Measurements from ENCODE around the gene MEGF6.

MEGF6 gene

GRCh38 chr1:3551290-3551678, 60.0 kb downstream of the MEGF6 start (continued):
- no peak for TF ChIP-seq PATZ1 (CRISPR knock-in tag; IDR thresholded peaks at IDR 0.05; ENCODE audit: borderline replicate concordance)
- TF ChIP-seq GLIS3 (CRISPR knock-in tag; IDR thresholded peaks at IDR 0.05), result no peak
- no peak for TF ChIP-seq OSR1 (CRISPR knock-in tag; IDR thresholded peaks at IDR 0.05)

GRCh38 chr1:3550511-3551289, 60.6 kb downstream of the MEGF6 start:
- no peak for TF ChIP-seq GLIS3 (CRISPR knock-in tag; IDR thresholded peaks at IDR 0.05)
- no peak for ATAC-seq

DNA sequence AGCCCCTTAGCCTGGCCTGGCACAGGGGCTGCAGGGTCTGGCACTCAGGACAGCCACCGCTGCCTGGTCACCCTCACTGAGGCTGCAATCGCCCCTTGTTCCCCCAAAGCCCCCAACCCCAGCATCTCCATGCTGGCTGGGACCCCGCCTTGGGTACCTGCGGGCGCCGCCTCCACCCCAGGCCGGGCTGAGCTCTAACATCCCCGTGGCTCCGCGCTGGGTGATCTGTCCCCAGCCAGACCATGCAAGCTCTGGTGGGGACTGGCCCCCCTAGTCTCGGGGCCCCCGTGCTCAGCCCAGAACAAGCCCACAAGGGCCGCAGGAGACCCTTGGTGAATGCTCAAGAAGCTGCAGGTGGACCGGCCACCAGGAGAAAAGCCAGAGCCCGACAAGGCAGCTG, 62.4 kb downstream of the MEGF6 start:
- ATAC-seq, result no peak
- TF ChIP-seq ARNTL (CRISPR knock-in tag; IDR thresholded peaks at IDR 0.05; ENCODE audit: borderline replicate concordance, low read depth) (no peak), SNAI2 (CRISPR knock-in tag; IDR thresholded peaks at IDR 0.05) (no peak), GLIS3 (CRISPR knock-in tag; IDR thresholded peaks at IDR 0.05) (no peak), ESRRG (CRISPR knock-in tag; IDR thresholded peaks at IDR 0.05) (no peak), TCF4 (CRISPR knock-in tag; IDR thresholded peaks at IDR 0.05; ENCODE audit: borderline replicate concordance) (no peak), PATZ1 (CRISPR knock-in tag; IDR thresholded peaks at IDR 0.05; ENCODE audit: borderline replicate concordance) (no peak), ISL1 (CRISPR knock-in tag; IDR thresholded peaks at IDR 0.05) (no peak), ZFP3 (CRISPR knock-in tag; IDR thresholded peaks at IDR 0.05) (no peak), RARB (CRISPR knock-in tag; IDR thresholded peaks at IDR 0.05) (no peak), ZFP30 (CRISPR knock-in tag; IDR thresholded peaks at IDR 0.05) (no peak), TOX (CRISPR knock-in tag; IDR thresholded peaks at IDR 0.05; ENCODE audit: borderline replicate concordance) (no peak), PPARA (CRISPR knock-in tag; IDR thresholded peaks at IDR 0.05; ENCODE audit: borderline replicate concordance) (no peak), CSDC2 (CRISPR knock-in tag; IDR thresholded peaks at IDR 0.05) (no peak), ZNF8 (CRISPR knock-in tag; IDR thresholded peaks at IDR 0.05) (no peak)
- TF ChIP-seq, protein P1, sequence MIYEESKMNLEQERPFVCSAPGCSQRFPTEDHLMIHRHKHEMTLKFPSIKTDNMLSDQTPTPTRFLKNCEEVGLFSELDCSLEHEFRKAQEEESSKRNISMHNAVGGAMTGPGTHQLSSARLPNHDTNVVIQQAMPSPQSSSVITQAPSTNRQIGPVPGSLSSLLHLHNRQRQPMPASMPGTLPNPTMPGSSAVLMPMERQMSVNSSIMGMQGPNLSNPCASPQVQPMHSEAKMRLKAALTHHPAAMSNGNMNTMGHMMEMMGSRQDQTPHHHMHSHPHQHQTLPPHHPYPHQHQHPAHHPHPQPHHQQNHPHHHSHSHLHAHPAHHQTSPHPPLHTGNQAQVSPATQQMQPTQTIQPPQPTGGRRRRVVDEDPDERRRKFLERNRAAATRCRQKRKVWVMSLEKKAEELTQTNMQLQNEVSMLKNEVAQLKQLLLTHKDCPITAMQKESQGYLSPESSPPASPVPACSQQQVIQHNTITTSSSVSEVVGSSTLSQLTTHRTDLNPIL (CRISPR knock-in tag; IDR thresholded peaks at IDR 0.05; ENCODE audit: low read depth), result no peak

- TF ChIP-seq ZNF565 (CRISPR knock-in tag; conservative IDR thresholded peaks at IDR 0.05; ENCODE audit: low read depth), result no peak
- no peak for TF ChIP-seq ISL1 (CRISPR knock-in tag; IDR thresholded peaks at IDR 0.05)
- no peak for TF ChIP-seq CSDC2 (CRISPR knock-in tag; IDR thresholded peaks at IDR 0.05)
- TF ChIP-seq ZFP30 (CRISPR knock-in tag; IDR thresholded peaks at IDR 0.05), result no peak
- TF ChIP-seq SNAI2 (CRISPR knock-in tag; IDR thresholded peaks at IDR 0.05), result no peak
- ATAC-seq, result peak; percentile 37
These were observed 63.0 kb downstream of the MEGF6 start for GRCh38 chr1:3548156-3548893.

- ATAC-seq, result no peak
- TF ChIP-seq TCF4 (CRISPR knock-in tag; IDR thresholded peaks at IDR 0.05; ENCODE audit: borderline replicate concordance) (no peak), BACH2 (CRISPR knock-in tag; IDR thresholded peaks at IDR 0.05; ENCODE audit: borderline replicate concordance) (no peak), CSDC2 (CRISPR knock-in tag; IDR thresholded peaks at IDR 0.05) (no peak), SNAI2 (CRISPR knock-in tag; IDR thresholded peaks at IDR 0.05) (no peak), CSRNP3 (CRISPR knock-in tag; IDR thresholded peaks at IDR 0.05) (no peak), PATZ1 (CRISPR knock-in tag; IDR thresholded peaks at IDR 0.05; ENCODE audit: borderline replicate concordance) (no peak), ZFP3 (CRISPR knock-in tag; IDR thresholded peaks at IDR 0.05) (no peak)
These were observed 64.0 kb downstream of the MEGF6 start for GRCh38 chr1:3547055-3548005.

Measured in SK-N-SH treated with all-trans-retinoic acid at 6 μM for 48 hours (cell line).